Forelimb muscle (tissue), 1 donor: ENCODE results near the gene TSPYL1. TPM values are rescaled to one million over a fixed set of nuclear protein-coding genes. Genes with fewer than 3 reads are reported as not detected.
A peak's percentile ranks its signal among the peaks of the same experiment; 100 is the strongest.
"Not testable (repeated sequence)": the region's sequence is repeated elsewhere in the genome, so short reads cannot be mapped to it uniquely, and the experiment has no call there.

Source experiments
- DNase-seq: peaks from one replicate; pipeline ENCODE4 v3.0.0-alpha.2; 2013; ENCODE audit warnings: low read depth
- polyA plus RNA-seq: library from polyadenylated mRNA; unstranded; fragments of 120-200 nt; gene quantifications from one replicate; pipeline ENCODE4 v1.2.1, GENCODE V29; 2013; ENCODE audit not compliant: insufficient read length

TSPYL1 gene
- 51.5 TPM for polyA plus RNA-seq

DNA sequence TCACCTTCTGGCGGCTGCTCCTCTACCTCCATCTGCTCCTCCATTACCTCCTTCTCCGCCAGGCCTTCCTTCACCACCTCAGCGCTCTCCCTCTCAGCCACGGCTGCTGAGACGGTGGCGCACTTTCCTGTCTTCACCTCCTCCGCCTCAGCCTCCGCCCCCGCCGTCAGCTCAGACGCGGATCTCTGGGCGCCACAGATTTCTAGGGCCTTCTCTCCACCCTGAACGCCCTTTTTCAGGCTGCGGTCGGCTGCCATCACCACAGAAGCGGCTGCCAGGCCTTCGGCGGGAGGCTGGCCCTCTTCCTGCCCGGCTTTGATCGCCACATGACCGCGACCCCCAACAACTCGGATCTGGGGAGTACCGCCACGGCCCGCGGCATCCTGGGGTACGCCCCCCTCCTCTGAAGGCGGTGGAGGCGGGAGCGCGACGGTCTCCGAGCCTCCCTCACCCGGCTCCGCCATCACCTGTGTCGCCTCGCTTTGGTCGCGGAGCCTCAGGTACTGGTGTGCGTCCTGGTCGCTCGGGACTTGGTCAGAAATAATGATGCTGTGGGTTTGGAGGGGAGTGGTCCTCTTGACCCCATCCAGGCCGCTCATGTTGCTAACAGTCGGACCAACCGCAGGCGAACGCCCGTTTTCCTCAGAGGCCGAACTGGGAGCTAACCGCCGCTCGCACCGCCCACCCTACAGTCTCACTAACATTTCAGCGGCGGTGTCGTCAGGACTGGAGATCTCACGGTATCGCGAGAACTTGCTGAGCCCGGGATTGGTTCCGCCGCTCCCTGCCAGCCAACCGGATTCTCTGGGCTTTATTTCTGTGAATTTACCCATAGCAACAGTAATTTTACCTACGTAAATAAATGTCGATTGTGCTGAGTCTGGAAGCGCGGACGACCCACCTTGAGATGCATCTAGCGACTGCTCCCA, at the start of gene TSPYL1:
TSPYL1 (minus strand) TSS at position 699 of the 929 bp plus-strand sequence; CDS start at position 599, 100 bp downstream.
- peak; percentile 96 for DNase-seq

DNA sequence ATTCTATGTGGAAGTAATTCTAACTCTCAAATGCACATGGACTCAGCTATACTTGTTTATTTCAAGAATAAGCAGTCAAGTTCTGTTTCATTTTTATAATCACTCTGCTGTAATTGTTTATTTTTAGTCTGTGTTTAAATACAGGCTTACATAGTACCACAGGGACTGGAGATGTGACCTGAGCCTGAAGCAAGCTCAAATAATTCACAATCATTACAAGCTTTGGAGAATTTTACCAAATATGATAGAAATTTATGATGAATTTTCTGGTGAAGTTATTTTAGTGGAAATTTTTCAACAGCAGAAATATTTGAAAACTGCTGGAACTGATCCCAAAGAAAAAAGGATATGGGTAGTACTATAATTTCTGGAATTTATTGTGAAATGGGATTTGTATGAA, 49.4 kb upstream of the TSPYL1 start:
- no peak for DNase-seq

- DNase-seq: no peak
These were observed 48.8 kb upstream of the TSPYL1 start for GRCh38 chr6:116328528-116328903.

- no peak for DNase-seq
These were observed 48.2 kb upstream of the TSPYL1 start for GRCh38 chr6:116327803-116328527.

GRCh38 chr6:116326996-116327395, 47.3 kb upstream of the TSPYL1 start:
- DNase-seq: no peak

GRCh38 chr6:116326181-116326671, 46.5 kb upstream of the TSPYL1 start:
- DNase-seq: no peak

GRCh38 chr6:116325634-116326132, 46.0 kb upstream of the TSPYL1 start:
- DNase-seq: not testable (repeated sequence)

DNA sequence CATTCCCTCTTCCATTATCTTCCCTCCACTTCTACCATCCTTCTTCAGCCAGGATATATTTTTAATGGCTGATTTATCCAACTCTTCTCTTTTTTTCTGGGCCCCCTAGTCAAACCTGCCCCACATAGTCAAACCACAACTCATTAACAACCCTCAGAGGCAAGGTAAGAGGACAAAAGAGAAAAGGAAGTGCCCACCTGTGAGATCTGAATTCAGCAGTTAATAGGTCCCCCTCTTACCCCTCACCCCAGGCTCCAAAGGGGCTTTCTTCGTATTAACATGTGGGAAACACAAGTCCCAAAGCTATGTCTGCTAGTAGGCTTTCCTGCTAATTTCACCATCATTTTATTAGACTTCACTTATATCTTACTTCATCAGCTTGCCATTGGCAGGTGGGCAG, 44.1 kb upstream of the TSPYL1 start:
- DNase-seq: no peak

GRCh38 chr6:116321933-116322332, 42.2 kb upstream of the TSPYL1 start:
- not testable (repeated sequence) for DNase-seq

DNA sequence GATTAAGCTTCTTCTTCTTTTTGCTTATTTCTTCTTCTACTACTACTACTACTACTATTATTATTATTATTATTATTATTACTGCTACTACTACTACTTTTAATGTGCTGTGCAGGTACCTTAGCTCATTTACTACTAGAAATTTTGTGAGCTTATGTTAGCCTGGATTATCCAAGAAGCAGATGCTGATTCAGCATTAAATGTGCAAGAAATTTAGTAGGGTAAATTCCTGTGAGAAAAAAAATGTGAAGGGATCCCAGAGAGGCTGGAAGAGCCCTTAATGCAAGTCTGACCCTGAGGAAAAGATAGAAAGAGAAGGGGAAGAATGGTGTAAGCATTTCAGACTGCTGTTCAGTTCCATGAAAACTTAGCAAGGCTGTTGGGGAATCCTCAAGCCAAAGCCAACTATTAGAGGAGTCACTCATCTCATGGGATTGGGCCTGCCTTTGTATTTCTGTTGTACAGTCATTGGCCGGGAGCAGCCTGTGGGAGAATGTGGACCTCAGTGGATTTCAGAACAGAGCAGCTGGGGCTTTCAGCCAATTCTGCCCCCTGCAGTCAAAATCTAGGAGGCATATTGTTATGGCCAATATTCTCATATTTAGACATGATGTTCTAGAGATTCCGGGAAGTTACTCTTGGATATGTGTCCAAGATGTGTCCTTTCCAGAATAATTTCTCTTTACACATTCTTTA, 37.2 kb upstream of the TSPYL1 start:
- no peak for DNase-seq

GRCh38 chr6:116314878-116315277, 35.1 kb upstream of the TSPYL1 start:
- DNase-seq: no peak

- DNase-seq: no peak
These were observed 34.5 kb upstream of the TSPYL1 start for GRCh38 chr6:116314218-116314617.

DNA sequence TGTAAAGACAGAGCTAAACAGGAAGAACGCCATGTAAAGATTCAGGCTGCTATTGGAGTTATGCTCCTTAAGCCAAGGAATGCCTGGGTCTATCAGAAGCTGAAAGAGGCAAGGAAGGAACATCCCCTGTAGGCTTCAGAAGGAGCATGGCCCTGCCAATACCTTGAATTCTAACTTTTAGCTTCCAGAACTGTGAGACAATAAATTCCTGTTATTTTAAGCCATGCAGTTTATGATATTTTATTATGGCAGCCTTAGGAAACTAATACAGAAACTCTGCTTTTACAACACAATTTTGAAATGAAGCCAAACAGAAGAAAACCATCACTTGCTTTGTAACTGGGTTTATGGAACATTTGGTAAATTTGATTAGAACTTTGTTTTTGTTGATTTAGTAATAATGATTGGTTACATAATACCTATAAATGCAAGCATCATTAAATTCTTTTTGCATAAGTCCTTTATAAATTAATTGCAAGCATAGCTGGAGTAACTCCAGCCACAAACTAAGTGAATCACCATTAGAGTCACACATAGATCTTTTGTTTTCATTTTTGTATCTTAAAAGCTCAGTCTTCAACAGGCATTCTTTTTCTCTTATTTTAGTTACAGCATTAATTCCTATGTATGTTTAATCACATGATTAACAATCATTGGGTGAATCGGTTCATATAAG, 33.5 kb upstream of the TSPYL1 start:
- DNase-seq: no peak

GRCh38 chr6:116309657-116310056, 29.9 kb upstream of the TSPYL1 start:
- DNase-seq: no peak

- DNase-seq: no peak
These were observed 29.3 kb upstream of the TSPYL1 start for GRCh38 chr6:116309001-116309400.

DNA sequence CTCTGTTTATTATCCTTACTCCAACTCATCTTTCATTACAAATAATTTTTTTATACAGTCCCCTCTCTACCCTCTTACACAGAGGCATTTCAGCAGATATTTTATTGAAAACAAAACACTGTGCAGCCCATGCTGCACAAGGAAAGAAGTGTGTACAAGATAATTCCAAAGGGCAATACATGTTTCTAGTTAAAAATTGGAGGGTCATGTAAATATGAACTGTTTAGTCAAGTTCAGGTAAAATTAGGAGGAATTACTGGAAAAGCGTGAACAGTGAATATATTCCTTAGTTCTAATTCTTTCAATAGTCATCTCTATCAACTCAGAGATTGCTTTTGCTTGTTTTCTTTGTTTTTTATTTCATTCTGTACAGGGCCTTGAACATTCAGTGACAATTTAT, 27.9 kb upstream of the TSPYL1 start:
- DNase-seq: no peak

- no peak for DNase-seq
These were observed 27.3 kb upstream of the TSPYL1 start for GRCh38 chr6:116307001-116307400.

DNA sequence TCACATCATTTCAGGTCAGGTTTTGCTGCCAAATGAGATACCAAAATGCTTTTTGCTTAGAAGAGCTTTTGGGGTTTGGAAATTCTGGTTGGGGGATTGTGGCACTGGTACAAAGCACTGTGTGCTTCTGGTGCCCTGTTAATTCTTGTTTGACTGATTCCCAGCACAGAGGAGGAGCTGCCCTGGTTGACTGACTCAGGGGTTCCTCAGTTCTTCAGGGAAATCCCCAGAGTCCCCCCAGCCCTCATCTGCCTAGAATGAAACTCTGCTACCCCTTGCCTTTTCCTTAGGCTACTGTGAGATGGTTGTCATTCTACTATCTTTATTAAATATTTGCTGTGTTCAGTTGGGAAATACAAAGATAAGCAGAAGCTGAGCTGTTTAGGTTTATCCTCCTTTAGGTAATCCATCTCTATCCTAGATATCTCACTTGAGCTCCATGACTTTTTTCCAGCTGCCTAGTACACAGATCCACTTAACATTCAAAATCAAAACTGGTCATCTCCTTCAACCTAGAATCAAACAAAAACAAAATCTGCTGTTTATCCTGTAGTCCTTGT, 24.9 kb upstream of the TSPYL1 start:
- no peak for DNase-seq

- no peak for DNase-seq
These were observed 21.4 kb upstream of the TSPYL1 start for GRCh38 chr6:116301104-116301503.

DNA sequence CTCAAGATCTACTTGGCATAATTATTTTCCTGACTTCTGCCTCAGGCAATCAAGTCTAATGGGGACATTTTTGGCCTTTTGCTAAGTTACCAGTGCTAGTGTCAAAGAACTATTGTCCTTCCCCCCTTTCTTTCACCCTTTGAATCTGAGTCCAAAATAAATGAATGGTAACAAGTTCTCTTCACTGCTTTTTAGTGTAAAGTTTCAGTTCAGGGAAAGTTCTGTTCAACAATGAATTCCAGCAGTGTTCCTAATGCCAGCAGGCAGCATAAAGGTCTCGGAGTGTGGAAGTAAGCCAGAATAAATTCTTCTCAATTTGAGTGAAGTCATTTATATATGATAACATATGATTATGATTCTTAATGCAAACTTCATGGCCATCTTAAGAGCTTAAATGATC, 20.8 kb upstream of the TSPYL1 start:
- no peak for DNase-seq

DNA sequence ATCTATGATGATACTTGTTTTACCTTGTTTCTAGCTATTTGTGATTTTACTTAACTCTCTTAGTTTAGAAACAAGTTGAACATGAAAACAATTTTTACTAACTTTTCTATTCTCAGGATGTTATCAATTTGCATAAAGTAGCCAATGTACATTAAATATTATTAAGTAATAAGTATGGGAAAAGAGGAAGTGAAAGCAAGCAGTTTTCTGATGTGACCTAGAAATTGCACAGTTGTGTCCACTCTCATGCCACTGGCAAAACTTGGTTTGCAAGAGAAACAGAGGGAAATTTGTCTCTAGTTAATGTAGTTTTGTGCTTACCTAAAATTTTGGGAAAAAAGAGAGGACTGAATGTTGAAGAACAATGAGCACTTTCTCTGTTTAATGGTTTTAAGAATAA, 19.2 kb upstream of the TSPYL1 start:
- no peak for DNase-seq
